ENCODE measurements around the gene AATK. TPM values are rescaled to one million over a fixed set of nuclear protein-coding genes. Genes with fewer than 3 reads are reported as not detected.

AATK gene
- total and polyA plus RNA-seq, 4 experiments from 2014 or later: 0.09 to 2.1 (median 0.77) TPM

- Mint-ChIP-seq H3K27me3 (peaks cover 1 to 3% of the 10 kb centered on the region in 2 donors), H3K36me3 (no peaks in the 10 kb centered on the region), H3K27ac (no peak overlapping the region), H3K9me3 (no peaks in the 10 kb centered on the region), H3K4me1 (no peaks in the 10 kb centered on the region), H3K4me3 (no peak overlapping the region)
- intact Hi-C loops (cut with micrococcal nuclease): no loop called here
- Histone ChIP-seq H3K36me3 (ENCODE audit: insufficient read depth, low read length) (no peaks in the 10 kb centered on the region), H3K27me3 (ENCODE audit: insufficient read depth, low read length) (no peaks in the 10 kb centered on the region), H3K4me3 (ENCODE audit: low read length in 2 of 2) (no peak overlapping the region), H3K9me3 (ENCODE audit: control insufficient read depth in 1 of 2, low read length in 2 of 2) (no peaks in the 10 kb centered on the region), H3K4me1 (ENCODE audit: insufficient read depth, low read length) (no peaks in the 10 kb centered on the region), H3K27ac (ENCODE audit: low read depth, low read length) (no peak overlapping the region)
- POLR2A ChIA-PET (ENCODE audit: partially characterized antibody): no interaction called here
- CTCF ChIA-PET (ENCODE audit: partially characterized antibody): no interaction called here
- peak in 1 of 5 donors; percentile 19 for DNase-seq
These were observed 13.8 kb upstream of the AATK start for GRCh38 chr17:81179861-81180260.

- intact Hi-C loops (cut with micrococcal nuclease): no loop called here
- no peak overlapping the region for H3K4me3 ChIP-seq (ENCODE audit: low read length in 2 of 2)
- H3K9me3 ChIP-seq (ENCODE audit: control insufficient read depth in 1 of 2, low read length in 2 of 2): no peaks in the 10 kb centered on the region
- H3K9me3 Mint-ChIP-seq: no peaks in the 10 kb centered on the region
- no peaks in the 10 kb centered on the region for H3K27me3 ChIP-seq (ENCODE audit: insufficient read depth, low read length)
- no peaks in the 10 kb centered on the region for H3K36me3 ChIP-seq (ENCODE audit: insufficient read depth, low read length)
- ChIA-PET POLR2A (ENCODE audit: partially characterized antibody) (no interaction called here), CTCF (ENCODE audit: partially characterized antibody) (no interaction called here)
- H3K4me1 ChIP-seq (ENCODE audit: insufficient read depth, low read length): no peaks in the 10 kb centered on the region
- H3K27ac ChIP-seq (ENCODE audit: low read depth, low read length): no peak overlapping the region
- H3K27ac Mint-ChIP-seq: no peak overlapping the region
- H3K4me3 Mint-ChIP-seq: no peak overlapping the region
- DNase-seq: peak in 1 of 5 donors; percentile 29
- no peaks in the 10 kb centered on the region for H3K4me1 Mint-ChIP-seq
- peaks cover 1% of the 10 kb centered on the region in 2 donors for H3K27me3 Mint-ChIP-seq
- no peaks in the 10 kb centered on the region for H3K36me3 Mint-ChIP-seq
These were observed 13.2 kb upstream of the AATK start for GRCh38 chr17:81179220-81179619.

- H3K4me1 ChIP-seq (ENCODE audit: insufficient read depth, low read length): no peaks in the 10 kb centered on the region
- H3K27ac Mint-ChIP-seq: no peak overlapping the region
- H3K9me3 ChIP-seq (ENCODE audit: control insufficient read depth in 1 of 2, low read length in 2 of 2): no peaks in the 10 kb centered on the region
- no peaks in the 10 kb centered on the region for H3K36me3 ChIP-seq (ENCODE audit: insufficient read depth, low read length)
- no peak overlapping the region for H3K4me3 ChIP-seq (ENCODE audit: low read length in 2 of 2)
- peak in 1 of 5 donors; percentile 13 for DNase-seq
- no peaks in the 10 kb centered on the region for H3K27me3 ChIP-seq (ENCODE audit: insufficient read depth, low read length)
- H3K27me3 Mint-ChIP-seq: peaks cover 0 to 1% of the 10 kb centered on the region in 2 donors
- no peak overlapping the region for H3K4me3 Mint-ChIP-seq
- H3K4me1 Mint-ChIP-seq: no peaks in the 10 kb centered on the region
- ChIA-PET CTCF (ENCODE audit: partially characterized antibody) (no interaction called here), POLR2A (ENCODE audit: partially characterized antibody) (no interaction called here)
- intact Hi-C loops (cut with micrococcal nuclease): no loop called here
- H3K27ac ChIP-seq (ENCODE audit: low read depth, low read length): no peak overlapping the region
- H3K9me3 Mint-ChIP-seq: no peaks in the 10 kb centered on the region
- no peaks in the 10 kb centered on the region for H3K36me3 Mint-ChIP-seq
These were observed 12.4 kb upstream of the AATK start for GRCh38 chr17:81178136-81179091.

- no peaks in the 10 kb centered on the region for H3K36me3 ChIP-seq (ENCODE audit: insufficient read depth, low read length)
- Mint-ChIP-seq H3K36me3 (no peaks in the 10 kb centered on the region), H3K27ac (no peak overlapping the region), H3K4me1 (no peaks in the 10 kb centered on the region), H3K4me3 (no peak overlapping the region), H3K27me3 (no peaks in the 10 kb centered on the region), H3K9me3 (no peaks in the 10 kb centered on the region)
- CTCF ChIA-PET (ENCODE audit: partially characterized antibody): no interaction called here
- no peaks in the 10 kb centered on the region for H3K27me3 ChIP-seq (ENCODE audit: insufficient read depth, low read length)
- no peak overlapping the region for H3K27ac ChIP-seq (ENCODE audit: low read depth, low read length)
- H3K4me1 ChIP-seq (ENCODE audit: insufficient read depth, low read length): no peaks in the 10 kb centered on the region
- DNase-seq: no peak
- H3K4me3 ChIP-seq (ENCODE audit: low read length in 2 of 2): no peak overlapping the region
- intact Hi-C loops (cut with micrococcal nuclease): no loop called here
- no peaks in the 10 kb centered on the region for H3K9me3 ChIP-seq (ENCODE audit: control insufficient read depth in 1 of 2, low read length in 2 of 2)
- POLR2A ChIA-PET (ENCODE audit: partially characterized antibody): no interaction called here
These were observed 10.6 kb upstream of the AATK start for GRCh38 chr17:81176666-81177065.

- Histone ChIP-seq H3K36me3 (ENCODE audit: insufficient read depth, low read length) (no peaks in the 10 kb centered on the region), H3K27ac (ENCODE audit: low read depth, low read length) (no peak overlapping the region), H3K9me3 (ENCODE audit: control insufficient read depth in 1 of 2, low read length in 2 of 2) (no peaks in the 10 kb centered on the region), H3K27me3 (ENCODE audit: insufficient read depth, low read length) (no peaks in the 10 kb centered on the region), H3K4me3 (ENCODE audit: low read length in 2 of 2) (no peak overlapping the region), H3K4me1 (ENCODE audit: insufficient read depth, low read length) (no peaks in the 10 kb centered on the region)
- DNase-seq: no peak
- Mint-ChIP-seq H3K4me3 (no peak overlapping the region), H3K9me3 (no peaks in the 10 kb centered on the region), H3K27me3 (no peaks in the 10 kb centered on the region), H3K4me1 (no peaks in the 10 kb centered on the region), H3K36me3 (no peaks in the 10 kb centered on the region), H3K27ac (peak overlapping the region in 1 of 7 donors; percentile 62)
- ChIA-PET CTCF (ENCODE audit: partially characterized antibody) (no interaction called here), POLR2A (ENCODE audit: partially characterized antibody) (no interaction called here)
- intact Hi-C loops (cut with micrococcal nuclease): no loop called here
These were observed 7.7 kb upstream of the AATK start for GRCh38 chr17:81173762-81174155.

- Histone ChIP-seq H3K36me3 (ENCODE audit: insufficient read depth, low read length) (no peaks in the 10 kb centered on the region), H3K4me3 (ENCODE audit: low read length in 2 of 2) (no peak overlapping the region), H3K27ac (ENCODE audit: low read depth, low read length) (no peak overlapping the region), H3K9me3 (ENCODE audit: control insufficient read depth in 1 of 2, low read length in 2 of 2) (no peaks in the 10 kb centered on the region), H3K4me1 (ENCODE audit: insufficient read depth, low read length) (no peaks in the 10 kb centered on the region), H3K27me3 (ENCODE audit: insufficient read depth, low read length) (no peaks in the 10 kb centered on the region)
- no peaks in the 10 kb centered on the region for H3K27me3 Mint-ChIP-seq
- DNase-seq: peak in 1 of 5 donors; percentile 15
- no peaks in the 10 kb centered on the region for H3K36me3 Mint-ChIP-seq
- POLR2A ChIA-PET (ENCODE audit: partially characterized antibody): no interaction called here
- no peaks in the 10 kb centered on the region for H3K9me3 Mint-ChIP-seq
- H3K4me1 Mint-ChIP-seq: no peaks in the 10 kb centered on the region
- H3K27ac Mint-ChIP-seq: peak overlapping the region in 2 of 7 donors; percentile 3 to 62
- H3K4me3 Mint-ChIP-seq: no peak overlapping the region
- intact Hi-C loops (cut with micrococcal nuclease): no loop called here
- CTCF ChIA-PET (ENCODE audit: partially characterized antibody): no interaction called here
These were observed 7.2 kb upstream of the AATK start for GRCh38 chr17:81173052-81173761.

GRCh38 chr17:81171941-81172340, 5.9 kb upstream of the AATK start:
- Mint-ChIP-seq H3K36me3 (no peaks in the 10 kb centered on the region), H3K27ac (no peak overlapping the region), H3K4me1 (peaks cover 0 to 3% (median 0%) of the 10 kb centered on the region in 4 donors), H3K4me3 (no peak overlapping the region), H3K9me3 (no peaks in the 10 kb centered on the region), H3K27me3 (peaks cover 0 to 1% of the 10 kb centered on the region in 2 donors)
- ChIA-PET CTCF (ENCODE audit: partially characterized antibody) (no interaction called here), POLR2A (ENCODE audit: partially characterized antibody) (no interaction called here)
- no peak overlapping the region for H3K4me3 ChIP-seq (ENCODE audit: low read length in 2 of 2)
- no peaks in the 10 kb centered on the region for H3K27me3 ChIP-seq (ENCODE audit: insufficient read depth, low read length)
- no peaks in the 10 kb centered on the region for H3K36me3 ChIP-seq (ENCODE audit: insufficient read depth, low read length)
- H3K4me1 ChIP-seq (ENCODE audit: insufficient read depth, low read length): no peaks in the 10 kb centered on the region
- intact Hi-C loops (cut with micrococcal nuclease): no loop called here
- no peak overlapping the region for H3K27ac ChIP-seq (ENCODE audit: low read depth, low read length)
- peak in 1 of 5 donors; percentile 1 for DNase-seq
- H3K9me3 ChIP-seq (ENCODE audit: control insufficient read depth in 1 of 2, low read length in 2 of 2): no peaks in the 10 kb centered on the region
